Hepatocyte (in vitro differentiated cells): ENCODE results near the gene ACAD9.
"Not testable (repeated sequence)": the region's sequence is repeated elsewhere in the genome, so short reads cannot be mapped to it uniquely, and the experiment has no call there.

Experiments used
- EZH2phosphoT487 ChIP-seq: fragments of 200-600 bp; sonication (generic); IDR thresholded peaks from one replicate; pipeline ENCODE4 v1.6.1; 2018; ENCODE audit warnings: antibody characterized with exemption, mild to moderate bottlenecking, low read depth, moderate library complexity; ENCODE audit not compliant: unreplicated experiment, severe bottlenecking
- TF ChIP-seq, protein P1 (sequence below): fragments of 200-600 bp; sonication (generic); IDR thresholded peaks from 2 replicates; pipeline ENCODE4 v1.5.1; 2016; ENCODE audit warnings: antibody characterized with exemption, mild to moderate bottlenecking; ENCODE audit not compliant: poor library complexity

- TF ChIP-seq EZH2phosphoT487 = not testable (repeated sequence)
- TF ChIP-seq, protein P1, sequence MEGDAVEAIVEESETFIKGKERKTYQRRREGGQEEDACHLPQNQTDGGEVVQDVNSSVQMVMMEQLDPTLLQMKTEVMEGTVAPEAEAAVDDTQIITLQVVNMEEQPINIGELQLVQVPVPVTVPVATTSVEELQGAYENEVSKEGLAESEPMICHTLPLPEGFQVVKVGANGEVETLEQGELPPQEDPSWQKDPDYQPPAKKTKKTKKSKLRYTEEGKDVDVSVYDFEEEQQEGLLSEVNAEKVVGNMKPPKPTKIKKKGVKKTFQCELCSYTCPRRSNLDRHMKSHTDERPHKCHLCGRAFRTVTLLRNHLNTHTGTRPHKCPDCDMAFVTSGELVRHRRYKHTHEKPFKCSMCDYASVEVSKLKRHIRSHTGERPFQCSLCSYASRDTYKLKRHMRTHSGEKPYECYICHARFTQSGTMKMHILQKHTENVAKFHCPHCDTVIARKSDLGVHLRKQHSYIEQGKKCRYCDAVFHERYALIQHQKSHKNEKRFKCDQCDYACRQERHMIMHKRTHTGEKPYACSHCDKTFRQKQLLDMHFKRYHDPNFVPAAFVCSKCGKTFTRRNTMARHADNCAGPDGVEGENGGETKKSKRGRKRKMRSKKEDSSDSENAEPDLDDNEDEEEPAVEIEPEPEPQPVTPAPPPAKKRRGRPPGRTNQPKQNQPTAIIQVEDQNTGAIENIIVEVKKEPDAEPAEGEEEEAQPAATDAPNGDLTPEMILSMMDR = not testable (repeated sequence)
Observed at GRCh38 chr3:128832979-128833378, 46.4 kb upstream of the ACAD9 start.
